SKM-1 treated with dmso at 0.1 percent for 144 hours (cell line): ENCODE results near the gene TBCCD1.
"Not testable (repeated sequence)": the region's sequence is repeated elsewhere in the genome, so short reads cannot be mapped to it uniquely, and the experiment has no call there.

Source experiments
- DNase-seq: peaks from one replicate; lab custom pipeline; 2025; ENCODE audit not compliant: unreplicated experiment; lab: John Stamatoyannopoulos, UW

TBCCD1 gene

DNA sequence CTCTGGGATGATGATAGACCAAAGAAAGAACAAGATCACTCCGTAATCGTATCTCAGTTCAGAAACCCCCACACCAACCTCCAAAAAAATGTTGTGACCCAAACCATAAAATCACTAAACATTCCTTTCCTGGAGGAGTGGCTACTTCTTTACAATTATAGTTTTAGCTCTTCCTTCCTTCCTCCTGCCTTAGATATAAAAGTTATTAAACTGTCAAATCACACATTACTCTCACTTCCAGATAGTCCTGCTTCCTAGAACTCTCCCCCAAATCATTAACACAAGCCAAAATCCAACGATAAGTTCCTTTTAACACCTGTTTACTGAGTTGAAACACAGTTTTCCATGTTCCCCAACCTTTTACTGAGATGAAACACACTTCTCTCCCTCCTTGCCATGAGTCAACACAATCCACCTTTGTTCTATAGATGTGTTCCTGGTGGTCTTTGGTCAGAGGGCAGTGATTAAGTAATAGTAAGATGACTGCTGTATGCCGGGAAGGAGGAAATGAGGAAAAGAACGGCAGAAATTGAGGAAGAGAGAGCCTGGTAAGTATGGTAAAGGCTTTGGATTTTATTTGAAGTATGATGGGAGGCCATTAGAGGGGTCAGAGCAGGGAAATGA, 14.6 kb downstream of the TBCCD1 start:
- DNase-seq: no peak

DNA sequence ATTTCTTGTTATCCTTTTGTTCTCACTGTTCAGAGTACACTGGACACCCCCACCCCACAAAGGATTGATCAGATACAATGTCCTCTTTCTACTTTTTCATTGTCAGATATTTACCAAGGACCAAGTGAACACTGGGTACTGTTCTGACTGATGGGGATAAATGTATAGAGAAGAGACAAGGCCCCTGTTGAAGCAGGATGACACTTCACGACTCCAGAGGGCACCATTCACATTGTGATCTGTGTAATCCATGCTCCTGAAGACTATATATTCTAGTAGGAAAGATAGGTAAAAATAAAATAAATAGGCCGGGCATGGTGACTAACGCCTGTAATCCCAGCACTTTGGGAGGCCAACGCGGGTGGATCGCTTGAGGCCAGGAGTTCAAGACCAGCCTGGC, 15.8 kb downstream of the TBCCD1 start:
- DNase-seq: no peak

DNA sequence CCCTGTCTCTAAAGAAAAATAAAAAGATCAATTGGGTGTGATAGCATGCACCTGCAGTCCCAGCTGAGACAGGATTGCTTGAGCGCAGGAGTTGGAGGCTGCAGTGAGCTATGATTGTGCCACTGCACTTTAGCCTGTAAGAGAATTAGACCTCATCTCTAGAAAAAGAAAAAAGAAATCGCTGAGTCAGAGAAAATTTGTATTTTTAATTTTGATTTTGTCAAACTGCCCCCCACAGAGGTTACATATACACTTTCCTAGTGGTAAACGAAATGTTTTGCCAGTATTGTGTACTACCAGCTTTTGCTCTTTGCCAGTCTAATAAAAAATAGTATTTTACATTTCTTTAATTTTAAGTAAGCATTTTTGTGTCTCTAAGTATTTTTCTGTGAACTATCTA, 17.6 kb downstream of the TBCCD1 start:
- DNase-seq: no peak

DNA sequence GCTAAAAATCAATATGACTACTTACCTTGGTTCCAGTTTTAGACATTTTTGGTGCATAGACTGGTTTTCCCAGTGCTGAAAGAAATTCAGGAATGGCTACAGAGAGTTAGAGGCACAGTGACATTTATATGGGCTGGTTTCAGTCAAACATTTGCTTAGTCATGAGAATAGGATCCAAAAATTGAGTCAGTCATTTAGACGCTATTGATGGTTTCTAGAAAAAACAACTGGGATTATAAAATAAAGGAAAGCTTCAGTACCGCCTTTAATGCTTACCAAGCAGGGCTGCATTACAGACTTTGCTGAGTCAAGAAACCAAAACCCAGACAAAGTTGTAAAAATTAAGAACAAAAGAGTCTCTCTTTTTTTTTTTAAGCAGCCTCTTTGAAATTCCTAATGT, 22.9 kb downstream of the TBCCD1 start, which contains the start of gene CRYGS:
CRYGS (minus strand) TSS at position 100 of the 400 bp plus-strand sequence; CDS start at position 46, 54 bp downstream.
- DNase-seq: no peak

DNA sequence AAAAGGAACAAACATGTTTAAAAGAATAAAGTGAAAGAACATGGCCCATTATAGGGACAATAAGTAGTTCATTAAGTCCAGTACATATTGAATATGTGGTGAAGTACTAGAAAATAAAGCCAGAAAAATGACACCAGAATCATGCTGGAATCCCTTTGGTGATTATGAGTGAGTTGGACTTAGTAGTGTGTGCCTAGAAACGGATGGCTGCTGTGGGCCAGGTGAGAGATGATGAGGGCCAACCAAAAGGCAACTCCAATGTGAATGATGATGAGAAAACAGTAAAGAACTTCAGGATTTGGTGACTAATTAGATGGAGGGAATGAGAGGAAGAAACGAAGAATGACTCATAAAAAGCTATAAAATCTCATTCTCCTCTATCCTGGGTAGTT, 26.3 kb downstream of the TBCCD1 start:
- no peak for DNase-seq

DNA sequence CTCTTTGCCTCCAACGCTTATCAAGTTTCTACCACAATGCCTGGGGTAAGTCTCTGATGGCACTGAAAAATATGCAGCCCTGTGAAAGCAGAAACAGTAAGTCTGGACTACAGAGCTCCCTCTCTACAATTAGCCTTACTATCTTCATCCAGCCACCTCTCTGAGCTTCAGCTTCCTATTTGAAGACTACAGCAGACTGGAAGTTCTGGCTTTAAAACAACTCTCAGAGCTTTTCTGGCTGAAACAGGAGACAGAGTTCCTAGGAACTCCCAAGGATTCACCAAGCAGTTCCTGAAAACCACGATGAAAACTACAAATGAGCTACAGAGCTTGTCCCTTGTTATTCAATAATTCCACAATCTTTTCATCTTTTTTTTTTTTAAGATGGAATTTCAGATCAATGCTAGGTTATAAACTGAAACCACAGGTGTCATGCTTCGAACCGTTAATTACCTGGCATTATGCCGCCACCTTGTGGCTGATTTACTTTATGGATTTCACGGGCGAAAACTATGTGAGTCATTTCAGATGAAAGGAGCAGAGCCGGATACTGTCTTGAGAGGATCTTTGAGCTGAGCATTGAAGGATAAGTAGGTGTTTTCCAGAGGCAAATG, 26.8 kb downstream of the TBCCD1 start:
- DNase-seq: peak; percentile 70

DNA sequence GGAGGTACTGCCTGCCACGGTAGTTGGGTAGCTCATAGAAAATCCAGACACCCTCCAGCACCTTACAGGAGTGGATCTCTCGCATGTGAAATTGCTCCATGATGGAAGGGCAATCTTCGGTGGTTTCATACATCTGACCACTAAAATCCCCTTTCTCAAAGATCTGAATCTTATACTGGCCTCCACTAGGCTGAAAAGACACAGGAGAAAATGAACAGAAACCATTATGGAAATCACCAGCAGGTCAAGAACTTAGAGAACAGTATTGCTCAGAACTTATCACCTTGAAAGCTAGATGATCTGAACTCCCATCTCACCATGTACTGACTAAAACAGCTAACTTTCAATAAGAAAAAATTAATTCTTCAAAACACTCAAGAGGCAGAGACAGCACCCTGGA, 28.4 kb downstream of the TBCCD1 start:
- no peak for DNase-seq

DNA sequence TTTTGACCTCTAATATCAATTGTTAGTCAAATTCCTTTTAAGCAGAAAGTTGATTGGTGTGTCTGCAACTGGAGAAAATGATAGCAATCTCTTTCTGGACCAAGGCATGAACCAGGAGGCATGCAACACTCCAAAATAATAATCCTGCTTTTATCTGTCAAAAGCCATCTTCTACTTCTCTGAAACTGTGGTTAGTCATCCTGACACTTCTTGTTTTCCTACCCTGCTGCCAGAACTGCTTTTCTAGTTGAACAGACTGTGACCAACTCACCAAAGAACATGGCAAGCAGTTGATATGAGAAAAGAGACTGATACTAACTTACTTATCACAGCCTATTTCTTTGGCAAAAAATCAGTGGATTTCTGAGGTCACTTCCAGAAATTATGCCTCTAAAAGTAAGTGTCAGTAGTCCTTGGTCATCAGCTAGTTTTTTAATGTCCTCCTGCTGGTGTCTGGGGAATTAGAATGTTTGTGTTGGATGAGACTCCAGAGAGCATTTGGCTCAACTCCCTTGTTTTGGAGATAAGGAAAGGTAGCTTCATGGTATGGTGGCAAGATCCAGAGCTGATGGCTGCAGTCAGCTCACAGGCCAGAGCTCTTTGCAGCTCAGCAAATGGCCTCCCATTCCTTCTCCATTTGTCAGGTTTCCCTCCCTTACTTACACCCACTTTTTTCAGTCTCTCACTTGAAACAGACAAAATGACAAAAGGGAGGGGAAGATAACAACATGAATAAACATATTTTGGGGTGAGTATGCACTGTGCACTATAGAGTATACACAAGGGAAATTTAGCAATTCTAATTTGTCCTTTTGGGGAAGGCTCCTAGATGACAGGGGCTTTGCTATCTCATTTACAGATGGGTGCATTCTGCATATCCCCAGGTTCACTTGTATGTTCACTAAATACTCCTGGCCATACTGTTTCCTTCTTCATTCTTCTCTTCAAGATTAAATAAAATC, 30.0 kb downstream of the TBCCD1 start:
- peak; percentile 16 for DNase-seq

DNA sequence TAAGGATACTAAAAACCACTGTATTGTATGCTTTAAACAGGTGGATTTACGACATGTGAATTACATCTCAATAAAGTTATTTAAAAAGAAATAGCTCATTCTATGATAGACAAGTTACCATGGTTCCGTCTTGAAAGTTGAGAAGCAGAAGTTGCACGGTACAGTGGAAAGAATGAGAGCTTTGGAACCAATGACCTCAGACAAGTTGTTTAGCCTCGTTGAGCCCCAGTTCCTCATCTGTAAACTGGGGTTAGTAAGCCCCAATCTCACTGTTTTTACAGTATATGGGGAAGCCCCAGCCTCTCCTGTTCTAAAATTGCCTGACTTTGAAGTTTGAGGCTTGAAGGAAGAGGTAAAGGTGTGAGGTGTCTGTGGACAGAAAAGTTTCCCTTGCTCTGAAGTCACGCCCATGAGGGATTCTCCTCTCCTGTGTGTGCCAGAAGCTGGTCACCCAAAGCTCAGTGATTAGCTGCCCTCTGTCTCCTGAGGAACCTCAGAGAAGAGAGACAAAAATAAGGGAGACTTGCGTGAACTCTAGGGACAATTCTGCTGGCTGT, 32.9 kb downstream of the TBCCD1 start:
- peak; percentile 91 for DNase-seq

DNA sequence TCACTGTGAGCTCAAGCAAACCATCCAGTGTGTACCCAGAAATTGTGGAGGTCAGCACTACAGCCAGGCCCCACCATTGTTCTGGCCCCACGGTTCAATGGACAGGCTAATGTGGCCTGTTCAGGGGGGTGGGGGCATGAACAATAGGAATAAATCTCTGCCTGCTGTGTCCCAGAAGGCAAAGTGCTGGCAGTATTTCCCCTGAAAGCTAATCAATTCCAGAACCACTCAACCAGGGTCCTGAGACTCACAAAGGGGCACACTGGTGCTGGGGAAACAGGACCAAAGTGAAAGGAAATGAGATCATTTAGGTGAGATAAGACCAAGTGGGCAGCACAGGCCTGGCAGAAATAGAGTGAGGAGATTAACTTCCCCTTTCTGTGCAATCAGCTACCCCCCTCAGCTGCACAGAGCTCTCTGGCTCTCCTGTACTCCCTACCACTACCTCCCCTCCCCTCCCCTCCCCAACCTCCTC, 34.5 kb downstream of the TBCCD1 start:
- peak; percentile 79 for DNase-seq

DNA sequence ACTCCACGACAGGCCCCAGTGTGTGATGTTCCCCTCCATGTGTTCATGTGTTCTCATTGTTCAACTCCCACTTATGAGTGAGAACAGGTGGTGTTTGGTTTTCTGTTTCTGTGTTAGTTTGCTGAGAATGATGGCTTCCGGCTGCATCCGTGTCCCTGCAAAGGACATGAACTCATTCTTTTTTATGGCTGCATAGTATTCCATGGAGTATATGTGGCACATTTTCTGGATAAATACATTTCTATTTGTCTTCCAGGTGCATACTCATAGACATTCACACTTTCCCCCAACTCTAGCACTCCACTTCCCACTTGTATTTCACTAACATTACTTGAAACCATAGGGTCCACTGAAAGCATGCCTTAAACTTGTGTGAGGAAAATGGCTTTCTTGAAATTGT, 35.4 kb downstream of the TBCCD1 start:
- not testable (repeated sequence) for DNase-seq

DNA sequence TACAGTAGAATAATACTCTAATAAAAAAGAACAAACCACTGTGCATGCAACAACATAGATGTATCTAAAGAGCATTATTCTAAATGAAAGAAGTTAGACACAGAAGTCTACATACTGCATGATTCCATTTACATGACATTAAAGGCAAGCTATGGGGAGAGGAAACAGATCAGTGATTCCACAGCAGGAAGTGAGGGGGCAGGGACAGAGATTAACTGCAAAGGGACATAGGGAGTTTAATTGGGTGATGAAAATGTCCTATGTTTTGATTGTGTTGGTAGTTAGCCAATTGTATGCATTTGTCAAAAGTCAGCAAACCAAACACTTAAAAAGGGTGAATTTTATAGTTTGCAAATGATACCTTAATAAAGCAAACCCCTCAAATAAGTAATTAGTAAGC, 36.7 kb downstream of the TBCCD1 start:
- no peak for DNase-seq

DNA sequence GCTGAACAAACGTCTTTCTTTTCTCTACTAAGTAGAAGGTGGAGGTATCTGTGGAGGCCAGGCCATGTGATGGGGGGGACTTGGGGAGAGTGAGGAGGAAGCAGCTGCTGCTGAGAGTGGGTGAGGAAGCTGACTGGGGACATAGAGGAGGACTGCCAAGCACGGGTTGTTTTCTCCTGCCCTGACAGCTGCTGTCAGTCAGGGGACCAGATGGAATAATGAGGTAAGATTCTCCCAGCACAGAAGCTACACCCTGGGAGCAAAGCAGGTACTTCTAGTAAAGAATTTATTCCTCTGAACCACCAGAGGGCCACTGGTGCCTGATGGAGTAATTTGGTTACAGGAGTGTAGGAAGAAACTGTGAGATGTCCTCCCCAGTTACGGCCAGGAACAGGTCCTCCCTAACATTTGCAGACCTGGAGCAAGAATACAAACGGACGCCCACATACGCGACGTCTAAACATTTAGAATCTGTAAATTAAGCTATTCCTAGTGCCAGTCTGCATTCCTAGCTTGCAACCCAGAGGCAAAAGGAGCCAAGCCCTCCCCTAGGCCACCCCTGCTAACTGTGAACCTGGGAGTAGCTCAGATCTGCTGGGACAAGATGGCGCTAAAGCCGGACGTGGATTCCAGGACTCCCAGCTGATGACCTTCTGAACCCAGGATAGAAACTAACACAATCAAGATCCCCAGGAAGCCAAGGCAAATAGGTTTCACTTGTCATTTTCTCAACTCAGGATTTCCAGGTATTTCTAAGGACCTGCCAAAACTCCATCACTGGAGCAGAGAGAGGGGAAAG, 37.7 kb downstream of the TBCCD1 start:
- DNase-seq: no peak

DNA sequence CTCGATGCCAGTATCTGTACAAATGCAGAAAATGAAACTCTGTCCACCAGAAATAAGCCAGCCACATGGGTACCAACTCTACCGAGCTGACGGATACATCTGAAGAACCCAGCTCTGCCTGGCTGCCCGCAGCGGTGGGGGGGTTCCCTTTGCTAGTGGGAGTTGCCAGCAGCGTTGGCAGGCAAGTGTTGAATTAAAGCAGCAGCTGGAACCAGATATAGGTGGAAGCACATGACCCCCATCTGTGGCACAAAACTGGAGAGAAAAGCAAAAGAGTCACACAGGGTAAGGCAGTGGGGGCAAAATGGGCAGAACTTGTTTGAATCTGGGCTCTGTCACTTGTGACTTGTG, 40.9 kb downstream of the TBCCD1 start:
- DNase-seq: no peak

DNA sequence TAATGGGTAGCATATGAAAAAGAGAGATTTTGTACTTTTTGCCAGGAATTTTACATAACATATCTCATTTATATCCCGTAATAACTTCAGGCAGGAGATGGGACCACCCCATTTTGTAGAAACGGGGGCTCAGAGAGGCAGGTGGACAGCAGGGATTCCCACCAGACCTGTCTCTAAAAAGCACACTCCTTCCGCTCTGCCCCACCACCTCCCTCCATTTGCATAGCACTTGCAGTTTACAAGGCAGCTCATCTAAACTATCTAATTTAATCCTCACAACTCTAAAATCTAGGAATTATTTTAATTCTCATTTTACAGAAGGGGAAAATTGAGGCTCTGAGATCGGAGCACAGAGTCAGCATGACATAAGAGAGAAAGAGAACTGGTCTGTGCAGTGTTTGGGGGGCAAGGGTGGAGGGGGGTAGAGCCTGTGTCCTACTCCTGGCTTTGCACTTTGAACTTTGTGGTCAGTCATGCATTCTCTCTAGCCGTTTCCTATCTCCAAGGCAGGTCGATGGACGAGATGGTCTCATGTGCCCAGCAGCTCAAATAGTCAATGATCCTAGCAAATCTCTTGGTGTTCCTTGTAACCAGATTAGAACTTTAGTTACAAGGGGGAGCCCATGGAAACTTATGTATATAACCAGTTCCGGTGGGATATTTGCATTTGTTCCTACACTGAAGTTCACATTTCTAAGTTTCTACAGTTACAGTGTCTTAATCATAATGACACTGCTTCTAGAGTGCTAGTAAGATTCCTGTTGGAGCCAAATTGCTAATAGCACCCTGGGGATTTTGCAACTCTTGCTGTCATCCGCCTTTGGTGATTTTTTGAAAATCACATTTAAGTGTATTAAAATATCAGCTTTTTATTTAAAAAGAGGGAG, 41.5 kb downstream of the TBCCD1 start:
- no peak for DNase-seq

DNA sequence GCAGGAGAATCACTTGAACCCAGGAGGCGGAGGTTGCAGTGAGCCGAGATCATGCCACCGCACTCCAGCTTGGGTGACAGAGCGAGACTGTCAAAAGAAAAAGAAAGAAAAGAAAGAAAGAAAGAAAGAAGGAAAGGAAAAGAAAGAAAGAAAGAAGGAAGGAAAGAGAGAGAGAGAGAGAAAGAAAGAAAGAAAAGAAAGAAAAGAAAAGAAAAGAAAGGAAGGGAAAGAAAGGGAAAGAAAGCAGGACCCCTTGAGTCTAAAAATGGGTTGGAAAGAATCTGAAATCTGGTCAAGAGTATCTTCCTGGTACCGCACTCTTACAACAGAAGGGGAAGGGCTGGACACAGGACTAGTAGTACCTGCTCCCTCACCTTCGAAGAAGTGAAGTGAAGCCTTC, 42.5 kb downstream of the TBCCD1 start:
- DNase-seq: no peak

DNA sequence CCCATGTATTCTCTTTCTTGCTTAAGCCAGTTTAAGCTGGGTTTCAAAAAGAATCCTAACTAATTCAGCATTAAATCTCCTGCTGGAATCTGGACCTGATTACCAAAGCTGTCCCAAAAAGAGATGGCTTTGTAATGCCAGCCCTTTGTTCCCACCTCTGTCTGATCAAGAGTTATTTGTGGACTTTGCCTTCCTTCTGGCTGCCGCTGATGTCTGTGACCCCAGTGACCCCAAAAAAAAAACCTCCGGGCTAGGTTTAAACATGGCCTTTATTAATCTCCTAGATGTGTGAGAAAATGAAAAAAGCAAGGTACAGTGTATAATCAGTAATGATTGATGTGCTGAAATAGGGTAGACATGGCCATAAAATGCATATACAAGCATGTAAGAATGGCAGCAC, 43.7 kb downstream of the TBCCD1 start:
- DNase-seq: no peak

DNA sequence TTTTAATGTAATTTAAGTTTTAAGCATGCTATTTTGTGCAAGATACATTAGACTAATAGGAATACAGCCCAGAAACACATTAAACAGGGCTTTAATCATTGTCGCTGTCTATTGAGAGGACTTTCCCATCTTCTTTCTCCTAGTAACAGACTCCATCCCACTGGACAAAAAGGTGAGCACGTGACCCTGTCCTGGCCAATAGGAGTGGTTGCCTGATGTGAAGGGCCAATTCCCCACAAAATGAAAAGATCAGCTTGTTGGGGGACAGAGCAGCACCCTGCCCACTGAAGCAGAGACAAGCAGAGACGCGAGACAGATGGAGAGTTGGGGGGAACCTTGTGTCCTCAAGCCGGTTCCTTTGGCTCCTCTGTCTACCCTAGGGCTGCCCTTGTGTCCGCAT, 44.1 kb downstream of the TBCCD1 start:
- DNase-seq: no peak

DNA sequence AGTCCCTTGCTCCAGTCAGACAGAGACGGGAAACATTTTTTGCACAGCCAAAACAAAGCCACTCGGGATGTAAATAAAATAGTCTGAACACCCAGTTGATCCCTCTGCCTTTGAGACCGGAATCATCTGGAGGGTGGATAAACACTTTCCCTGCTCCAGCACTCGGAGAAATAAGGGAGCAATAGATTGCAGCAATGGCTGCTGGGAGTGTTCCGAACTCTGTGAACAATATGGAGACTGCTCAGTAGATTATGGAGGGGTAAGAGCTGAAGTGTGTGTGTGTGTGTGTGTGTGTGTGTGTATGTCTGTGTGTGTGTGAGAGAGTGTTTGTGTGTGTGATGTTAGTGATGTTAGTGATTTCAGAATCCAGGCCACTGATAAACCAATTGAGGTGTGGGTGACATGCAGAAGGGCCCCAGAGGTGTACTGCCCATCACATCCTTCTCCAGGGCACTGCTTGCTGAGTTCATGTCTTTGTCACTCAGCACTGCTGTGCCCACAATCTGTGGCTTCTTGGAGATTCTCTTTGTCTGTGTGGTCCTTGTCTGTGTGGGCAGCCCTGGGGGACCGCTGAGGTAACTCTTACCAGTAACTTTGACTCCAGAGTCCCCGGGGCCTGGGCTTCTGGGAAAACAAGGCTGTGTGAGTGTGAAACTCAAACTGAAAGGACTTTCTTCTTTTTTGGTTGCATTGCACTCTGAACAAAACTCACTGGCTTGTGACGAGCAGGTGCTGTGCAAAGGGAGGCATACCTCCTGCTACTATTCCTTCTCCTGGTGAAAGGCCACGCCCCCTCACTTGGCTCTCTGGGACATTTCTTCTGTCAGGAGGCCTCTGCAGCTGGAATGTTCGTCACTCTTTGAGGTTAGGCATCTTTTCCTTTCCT, 45.9 kb downstream of the TBCCD1 start:
- no peak for DNase-seq
